Effector memory CD8-positive, alpha-beta T cell (primary cell): ENCODE results near the gene STRADA.
A peak's percentile ranks its signal among the peaks of the same experiment; 100 is the strongest.

Source experiments
- ATAC-seq: fragments of 150-1000 bp; cut with Tn5 transposase; replicated peaks from 2 replicates; pipeline ENCODE4 v1.10.0; 2021; ENCODE audit warnings: mild to moderate bottlenecking, moderate library complexity
- DNase-seq, 3 experiments: peaks; one replicate each; pipeline ENCODE4 v3.0.0; 2021
- H3K27ac Mint-ChIP-seq, 2 donors: one replicate each; pipeline ENCODE4 v1.8.0; 2022; ENCODE audit warnings: mild to moderate bottlenecking in 2 of 2, mixed read lengths in 2 of 2, moderate library complexity in 2 of 2
- H3K27me3 Mint-ChIP-seq, 2 donors: one replicate each; pipeline ENCODE4 v1.8.0; 2022; ENCODE audit warnings: mixed read lengths in 2 of 2
- H3K36me3 Mint-ChIP-seq: one replicate; pipeline ENCODE4 v1.8.0; 2022; ENCODE audit warnings: mild to moderate bottlenecking, moderate library complexity, mixed read lengths; ENCODE audit not compliant: insufficient read depth
- H3K4me1 Mint-ChIP-seq, 2 donors: one replicate each; pipeline ENCODE4 v1.8.0; 2022; ENCODE audit warnings: low read depth in 2 of 2, mixed read lengths in 2 of 2
- H3K4me3 Mint-ChIP-seq, 2 donors: one replicate each; pipeline ENCODE4 v1.8.0; 2022; ENCODE audit warnings: mild to moderate bottlenecking in 2 of 2, mixed read lengths in 2 of 2, moderate library complexity in 2 of 2
- H3K9me3 Mint-ChIP-seq, 2 donors: one replicate each; pipeline ENCODE4 v1.8.0; 2022; ENCODE audit warnings: mixed read lengths in 2 of 2

Gene STRADA

GRCh38 chr17:63680700-63681099 is 60.9 kb downstream of the STRADA start:
- Mint-ChIP-seq H3K36me3 (peaks cover 54% of the 10 kb centered on the region), H3K27me3 (no peaks in the 10 kb centered on the region), H3K27ac (peak overlapping the region; percentile 79 to 86)

GRCh38 chr17:63679214-63679613 is 62.4 kb downstream of the STRADA start:
- peaks cover 10 to 11% of the 10 kb centered on the region in 2 donors for H3K4me1 Mint-ChIP-seq
- H3K9me3 Mint-ChIP-seq = no peaks in the 10 kb centered on the region
- DNase-seq (no peak), ATAC-seq (no peak)
- peaks cover 52% of the 10 kb centered on the region for H3K36me3 Mint-ChIP-seq
- no peak overlapping the region for H3K4me3 Mint-ChIP-seq
- no peaks in the 10 kb centered on the region for H3K27me3 Mint-ChIP-seq
- peak overlapping the region; percentile 79 to 86 for H3K27ac Mint-ChIP-seq

More at GRCh38 chr17:63680700-63681099, 60.9 kb downstream of the STRADA start:
- DNase-seq (no peak), ATAC-seq (no peak)
- no peak overlapping the region for H3K4me3 Mint-ChIP-seq
- H3K9me3 Mint-ChIP-seq = no peaks in the 10 kb centered on the region
- H3K4me1 Mint-ChIP-seq = peaks cover 7 to 8% of the 10 kb centered on the region in 2 donors

- no peak overlapping the region for H3K4me3 Mint-ChIP-seq
- no peaks in the 10 kb centered on the region for H3K27me3 Mint-ChIP-seq
- H3K4me1 Mint-ChIP-seq = peaks cover 10 to 11% of the 10 kb centered on the region in 2 donors
- DNase-seq (no peak), ATAC-seq (no peak)
- no peaks in the 10 kb centered on the region for H3K9me3 Mint-ChIP-seq
- peaks cover 40% of the 10 kb centered on the region for H3K36me3 Mint-ChIP-seq
- peak overlapping the region; percentile 44 to 90 for H3K27ac Mint-ChIP-seq
Measured at GRCh38 chr17:63676584-63676983, 65.0 kb downstream of the STRADA start.

GRCh38 chr17:63675607-63676546 is 65.7 kb downstream of the STRADA start:
- DNase-seq (no peak), ATAC-seq (no peak)
- Mint-ChIP-seq H3K4me3 (no peak overlapping the region), H3K36me3 (peaks cover 43% of the 10 kb centered on the region), H3K4me1 (peaks cover 7 to 13% of the 10 kb centered on the region in 2 donors), H3K27ac (peak overlapping the region; percentile 44 to 90), H3K27me3 (no peaks in the 10 kb centered on the region), H3K9me3 (no peaks in the 10 kb centered on the region)

- peaks cover 37% of the 10 kb centered on the region for H3K36me3 Mint-ChIP-seq
- H3K27ac Mint-ChIP-seq = peak overlapping the region; percentile 19 to 86
- no peaks in the 10 kb centered on the region for H3K27me3 Mint-ChIP-seq
- DNase-seq (no peak), ATAC-seq (no peak)
- no peaks in the 10 kb centered on the region for H3K9me3 Mint-ChIP-seq
- no peak overlapping the region for H3K4me3 Mint-ChIP-seq
- H3K4me1 Mint-ChIP-seq = peaks cover 11 to 18% of the 10 kb centered on the region in 2 donors
Measured at GRCh38 chr17:63675231-63675606, 66.4 kb downstream of the STRADA start.

GRCh38 chr17:63672856-63673255 is 68.7 kb downstream of the STRADA start:
- H3K9me3 Mint-ChIP-seq = no peaks in the 10 kb centered on the region
- ATAC-seq (no peak), DNase-seq (no peak)
- H3K36me3 Mint-ChIP-seq = peaks cover 40% of the 10 kb centered on the region
- H3K4me3 Mint-ChIP-seq = no peak overlapping the region
- no peaks in the 10 kb centered on the region for H3K27me3 Mint-ChIP-seq
- H3K4me1 Mint-ChIP-seq = peaks cover 11 to 13% of the 10 kb centered on the region in 2 donors
- H3K27ac Mint-ChIP-seq = peak overlapping the region in 1 of 2 donors; percentile 12

GRCh38 chr17:63665527-63666214 is 75.9 kb downstream of the STRADA start:
- no peak for DNase-seq
- ATAC-seq = peak; percentile 29
- H3K4me1 Mint-ChIP-seq = peaks cover 7 to 9% of the 10 kb centered on the region in 2 donors
- no peaks in the 10 kb centered on the region for H3K9me3 Mint-ChIP-seq
- H3K27me3 Mint-ChIP-seq = no peaks in the 10 kb centered on the region
- peaks cover 65% of the 10 kb centered on the region for H3K36me3 Mint-ChIP-seq
- H3K4me3 Mint-ChIP-seq = no peak overlapping the region
- H3K27ac Mint-ChIP-seq = peak overlapping the region in 1 of 2 donors; percentile 11

- no peak for ATAC-seq
- H3K27me3 Mint-ChIP-seq = no peaks in the 10 kb centered on the region
- no peak overlapping the region for H3K27ac Mint-ChIP-seq
- no peaks in the 10 kb centered on the region for H3K9me3 Mint-ChIP-seq
- H3K4me3 Mint-ChIP-seq = no peak overlapping the region
- no peak for DNase-seq
- peaks cover 3 to 7% of the 10 kb centered on the region in 2 donors for H3K4me1 Mint-ChIP-seq
- peaks cover 68% of the 10 kb centered on the region for H3K36me3 Mint-ChIP-seq
Measured at GRCh38 chr17:63659850-63660249, 81.7 kb downstream of the STRADA start.

GRCh38 chr17:63658366-63658765 is 83.2 kb downstream of the STRADA start:
- no peak for DNase-seq
- H3K9me3 Mint-ChIP-seq = no peaks in the 10 kb centered on the region
- no peaks in the 10 kb centered on the region for H3K27me3 Mint-ChIP-seq
- H3K36me3 Mint-ChIP-seq = peaks cover 75% of the 10 kb centered on the region
- H3K4me3 Mint-ChIP-seq = no peak overlapping the region
- no peak for ATAC-seq
- H3K4me1 Mint-ChIP-seq = peaks cover 0 to 3% of the 10 kb centered on the region in 2 donors
- H3K27ac Mint-ChIP-seq = no peak overlapping the region

GRCh38 chr17:63657786-63658185 is 83.8 kb downstream of the STRADA start:
- peaks cover 77% of the 10 kb centered on the region for H3K36me3 Mint-ChIP-seq
- DNase-seq (no peak), ATAC-seq (no peak)
- H3K9me3 Mint-ChIP-seq = no peaks in the 10 kb centered on the region
- no peaks in the 10 kb centered on the region for H3K27me3 Mint-ChIP-seq
- no peak overlapping the region for H3K4me3 Mint-ChIP-seq
- H3K4me1 Mint-ChIP-seq = peaks cover 0 to 3% of the 10 kb centered on the region in 2 donors
- peak overlapping the region in 1 of 2 donors; percentile 3 for H3K27ac Mint-ChIP-seq

- Mint-ChIP-seq H3K4me3 (no peak overlapping the region), H3K4me1 (peaks cover 7 to 19% of the 10 kb centered on the region in 2 donors), H3K27ac (no peak overlapping the region), H3K27me3 (no peaks in the 10 kb centered on the region), H3K9me3 (no peaks in the 10 kb centered on the region), H3K36me3 (peaks cover 41% of the 10 kb centered on the region)
- DNase-seq (no peak), ATAC-seq (no peak)
Measured at GRCh38 chr17:63653050-63653449, 88.5 kb downstream of the STRADA start.
